Peyer's patch (tissue), 4 donors: ENCODE results near the gene NCKAP5. TPM values are rescaled to one million over a fixed set of nuclear protein-coding genes. Genes with fewer than 3 reads are reported as not detected.

ENCODE experiments used
- DNase-seq, 3 donors: peaks; one replicate each; pipeline ENCODE4 v3.0.0-alpha.2; 2017 to 2019
- H3K27ac ChIP-seq, 4 donors: fragments of 200-600 bp; sonication (generic); one replicate each; pipeline ENCODE4 v1.5.1; 2016 to 2019
- H3K27me3 ChIP-seq, 2 donors: fragments of 200-600 bp; sonication (generic); one replicate each; pipeline ENCODE4 v1.5.1; 2019
- H3K36me3 ChIP-seq, 3 donors: fragments of 200-600 bp; sonication (generic); one replicate each; pipeline ENCODE4 v1.5.1; 2016 to 2019
- H3K4me1 ChIP-seq, 4 donors: fragments of 200-600 bp; sonication (generic); one replicate each; pipeline ENCODE4 v1.5.1; 2016 to 2019
- H3K4me3 ChIP-seq, 4 donors: fragments of 200-600 bp; sonication (generic); 1 replicate in 3 of 4; 2 replicates in 1 of 4; pipeline ENCODE4 v1.5.1; 2016 to 2019; ENCODE audit warnings: mild to moderate bottlenecking in 1 of 4
- H3K9me3 ChIP-seq, 4 donors: fragments of 200-600 bp; sonication (generic); one replicate each; pipeline ENCODE4 v1.5.1; 2016 to 2019; ENCODE audit warnings: mild to moderate bottlenecking in 1 of 4
- CTCF ChIP-seq, 6 experiments: fragments of 450-650 bp in 4 of 6; fragments of 200-600 bp in 2 of 6; sonication (generic) in 1 of 6; IDR thresholded peaks; one replicate each; pipeline ENCODE4 v1.5.1; 2017 to 2019; ENCODE audit warnings: antibody characterized with exemption in 6 of 6, mild to moderate bottlenecking in 3 of 6, moderate library complexity in 1 of 6
- POLR2A ChIP-seq, 2 donors: fragments of 450-650 bp; IDR thresholded peaks; one replicate each; pipeline ENCODE4 v1.5.1; 2017; ENCODE audit warnings: antibody characterized with exemption in 2 of 2, mild to moderate bottlenecking in 2 of 2, moderate library complexity in 2 of 2
- total RNA-seq, 4 donors: library from RNA; depleted of rRNA; stranded (reverse); fragments of >200 nt; gene quantifications; one replicate each; pipeline ENCODE4 v1.1.0, GENCODE V29; 2016

Gene NCKAP5
- total RNA-seq, 4 donors from 2014 or later = 9.1 to 28.5 (median 22.5) TPM

- DNase-seq = no peak
- Histone ChIP-seq H3K27ac (no peak overlapping the region), H3K4me3 (no peak overlapping the region), H3K4me1 (no peaks in the 10 kb centered on the region), H3K27me3 (no peaks in the 10 kb centered on the region), H3K36me3 (no peaks in the 10 kb centered on the region), H3K9me3 (no peaks in the 10 kb centered on the region)
- TF ChIP-seq CTCF (IDR thresholded peaks at IDR 0.05) (no peak), POLR2A (IDR thresholded peaks at IDR 0.05) (no peak)
Measured at GRCh38 chr2:133231264-133231663, 337.0 kb downstream of the NCKAP5 start.

GRCh38 chr2:133229974-133230373 is 338.3 kb downstream of the NCKAP5 start:
- Histone ChIP-seq H3K4me1 (no peaks in the 10 kb centered on the region), H3K9me3 (no peaks in the 10 kb centered on the region), H3K27me3 (no peaks in the 10 kb centered on the region), H3K27ac (no peak overlapping the region), H3K36me3 (no peaks in the 10 kb centered on the region), H3K4me3 (no peak overlapping the region)
- no peak for TF ChIP-seq POLR2A (IDR thresholded peaks at IDR 0.05)
- no peak for TF ChIP-seq CTCF (IDR thresholded peaks at IDR 0.05)
- DNase-seq = no peak

DNA sequence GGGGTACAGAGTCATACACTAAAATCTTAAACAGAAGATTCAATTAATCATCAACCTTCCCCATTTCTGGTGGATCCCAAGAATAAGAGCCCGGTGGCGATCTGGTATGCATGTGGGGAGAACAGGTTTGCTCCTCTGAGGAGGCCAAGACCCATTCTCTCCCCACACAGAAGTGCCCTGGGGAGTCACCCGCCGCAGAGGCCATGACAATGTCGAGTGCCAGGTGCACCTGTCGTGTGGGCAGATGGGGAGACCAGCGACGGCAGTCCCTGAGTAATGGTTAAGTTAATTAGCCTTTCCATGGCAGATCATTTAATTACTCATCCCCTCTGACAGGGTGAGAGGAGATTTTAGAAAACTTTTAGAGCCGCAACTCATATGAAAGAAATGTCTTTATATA is 345.0 kb downstream of the NCKAP5 start:
- DNase-seq = no peak
- Histone ChIP-seq H3K4me3 (no peak overlapping the region), H3K27ac (no peak overlapping the region), H3K9me3 (no peaks in the 10 kb centered on the region), H3K36me3 (no peaks in the 10 kb centered on the region), H3K4me1 (no peaks in the 10 kb centered on the region), H3K27me3 (no peaks in the 10 kb centered on the region)
- no peak for TF ChIP-seq CTCF (IDR thresholded peaks at IDR 0.05)
- TF ChIP-seq POLR2A (IDR thresholded peaks at IDR 0.05) = no peak

- Histone ChIP-seq H3K9me3 (no peaks in the 10 kb centered on the region), H3K27me3 (no peaks in the 10 kb centered on the region), H3K4me3 (no peak overlapping the region), H3K27ac (no peak overlapping the region), H3K36me3 (no peaks in the 10 kb centered on the region), H3K4me1 (no peaks in the 10 kb centered on the region)
- DNase-seq = no peak
- TF ChIP-seq POLR2A (IDR thresholded peaks at IDR 0.05) = no peak
- TF ChIP-seq CTCF (IDR thresholded peaks at IDR 0.05) = no peak
Measured at GRCh38 chr2:133221398-133221797, 346.9 kb downstream of the NCKAP5 start.

DNA sequence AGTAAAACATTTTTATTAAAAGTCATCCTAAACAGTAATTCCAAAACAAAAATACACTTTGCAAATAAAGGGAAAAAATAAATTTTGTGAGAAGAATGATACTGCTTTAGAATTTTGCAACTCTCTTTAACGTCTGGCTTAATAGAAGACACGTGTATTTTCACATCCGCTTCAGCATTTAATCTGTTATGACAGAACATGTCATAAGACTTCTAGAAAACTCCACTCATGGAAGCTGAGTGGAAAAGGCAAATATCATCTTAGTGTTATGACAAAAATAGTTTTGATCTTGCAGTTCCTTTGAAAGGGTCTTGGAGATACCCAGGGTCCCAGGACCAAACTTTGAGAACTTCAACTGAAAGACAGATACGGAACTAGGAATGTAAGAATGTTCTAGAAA is 350.1 kb downstream of the NCKAP5 start:
- no peak overlapping the region for H3K4me3 ChIP-seq
- no peaks in the 10 kb centered on the region for H3K36me3 ChIP-seq
- no peak overlapping the region for H3K27ac ChIP-seq
- TF ChIP-seq POLR2A (IDR thresholded peaks at IDR 0.05) (no peak), CTCF (IDR thresholded peaks at IDR 0.05) (no peak)
- no peaks in the 10 kb centered on the region for H3K27me3 ChIP-seq
- no peaks in the 10 kb centered on the region for H3K9me3 ChIP-seq
- no peaks in the 10 kb centered on the region for H3K4me1 ChIP-seq
- no peak for DNase-seq

- no peaks in the 10 kb centered on the region for H3K9me3 ChIP-seq
- TF ChIP-seq POLR2A (IDR thresholded peaks at IDR 0.05) (no peak), CTCF (IDR thresholded peaks at IDR 0.05) (no peak)
Measured at GRCh38 chr2:133215477-133215876, 352.8 kb downstream of the NCKAP5 start.

More at GRCh38 chr2:133215477-133215876, 352.8 kb downstream of the NCKAP5 start:
- no peak overlapping the region for H3K4me3 ChIP-seq
- DNase-seq = no peak
- no peaks in the 10 kb centered on the region for H3K4me1 ChIP-seq
- H3K36me3 ChIP-seq = no peaks in the 10 kb centered on the region
- no peaks in the 10 kb centered on the region for H3K27me3 ChIP-seq
- H3K27ac ChIP-seq = no peak overlapping the region
